Pons (tissue), 1 donor: ENCODE results near the gene MEIS1.

ENCODE experiments used
- DNase-seq: peaks from one replicate; pipeline ENCODE4 v3.0.0-alpha.2; 2016; ENCODE audit warnings: low spot score

MEIS1 gene

DNA sequence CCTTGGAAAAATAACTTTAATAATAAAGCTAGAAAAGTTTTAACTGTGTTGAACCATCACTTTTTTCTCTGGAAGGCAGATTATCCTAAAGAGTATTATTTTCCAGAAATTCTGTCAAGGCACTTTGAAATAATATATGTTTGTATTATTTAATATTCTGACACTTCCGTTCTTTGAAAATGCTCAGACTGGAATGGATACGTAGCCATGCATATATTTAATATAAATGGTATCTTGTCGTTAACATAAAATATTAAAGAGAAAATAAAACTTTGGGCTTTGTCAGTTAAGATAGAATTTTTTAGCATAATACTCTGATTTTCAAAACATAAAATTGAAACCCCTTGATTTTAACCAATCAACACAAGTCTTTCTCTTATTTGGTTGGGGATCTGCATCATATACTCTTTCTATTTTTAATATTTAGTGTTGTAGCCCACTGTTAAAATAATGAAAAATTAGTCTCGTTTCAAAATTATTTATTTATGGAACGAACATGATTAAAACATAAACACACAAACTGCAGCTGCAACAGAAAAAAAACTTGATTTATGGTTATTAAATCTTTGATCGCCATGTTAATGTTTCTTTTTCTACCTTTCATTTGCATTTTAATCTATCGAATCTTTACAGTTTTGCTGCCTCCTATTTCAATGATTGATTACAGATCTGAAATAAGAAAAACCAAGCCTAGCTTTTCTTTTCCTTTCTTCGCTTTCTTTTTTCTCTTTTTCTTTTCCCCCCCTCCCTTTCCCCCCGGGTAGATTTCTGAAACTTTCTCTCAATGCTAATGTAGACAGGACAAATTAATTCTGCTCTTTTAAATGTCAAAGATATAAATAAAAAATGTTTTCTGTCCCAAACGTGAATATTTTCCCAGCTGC is 145.5 kb downstream of the MEIS1 start:
- no peak for DNase-seq

- DNase-seq: no peak
These were observed 146.6 kb downstream of the MEIS1 start for GRCh38 chr2:66581339-66582103.

GRCh38 chr2:66582104-66582986 is 147.4 kb downstream of the MEIS1 start:
- DNase-seq: no peak

- no peak for DNase-seq
These were observed 148.3 kb downstream of the MEIS1 start for GRCh38 chr2:66582987-66583880.

DNA sequence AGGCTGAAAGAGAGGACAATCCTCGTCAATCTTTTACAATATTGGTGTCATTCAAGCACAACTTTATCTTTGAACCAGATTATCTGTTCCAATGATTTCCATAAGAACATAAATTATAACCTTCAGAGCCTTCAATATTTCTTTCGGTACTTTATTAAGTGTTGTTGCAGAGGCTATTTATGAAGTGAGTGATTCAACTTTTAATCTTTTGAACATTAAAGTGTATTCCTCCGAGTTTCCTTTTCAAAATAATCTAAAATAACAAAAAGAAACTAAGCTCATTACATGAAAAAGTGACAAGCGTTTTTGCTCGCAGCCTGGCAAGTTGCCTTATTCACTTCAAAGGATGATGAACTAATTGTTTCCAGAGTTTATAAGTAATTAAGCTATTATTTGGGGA is 149.0 kb downstream of the MEIS1 start:
- DNase-seq: no peak

GRCh38 chr2:66585587-66585986 is 150.7 kb downstream of the MEIS1 start:
- DNase-seq: no peak

- no peak for DNase-seq
These were observed 152.3 kb downstream of the MEIS1 start for GRCh38 chr2:66587216-66587615.

DNA sequence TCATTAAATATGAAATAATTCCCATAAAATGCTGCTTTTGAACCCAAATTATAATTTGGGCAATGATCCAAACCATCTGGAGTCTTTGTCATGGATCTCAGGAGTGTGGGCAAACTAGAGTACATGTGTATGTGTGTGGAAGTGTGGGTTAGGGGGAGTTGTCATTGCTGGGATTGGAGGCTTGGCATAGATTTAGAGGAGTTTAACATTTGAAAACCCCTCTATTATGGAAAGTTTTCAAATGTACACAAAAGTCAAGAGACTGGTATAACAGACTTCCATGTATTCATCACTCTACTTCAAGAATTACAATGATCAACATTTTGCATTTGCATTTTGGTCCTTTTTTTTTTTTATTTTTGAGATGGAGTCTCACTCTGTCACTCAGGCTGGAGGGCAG is 159.1 kb downstream of the MEIS1 start:
- no peak for DNase-seq

DNA sequence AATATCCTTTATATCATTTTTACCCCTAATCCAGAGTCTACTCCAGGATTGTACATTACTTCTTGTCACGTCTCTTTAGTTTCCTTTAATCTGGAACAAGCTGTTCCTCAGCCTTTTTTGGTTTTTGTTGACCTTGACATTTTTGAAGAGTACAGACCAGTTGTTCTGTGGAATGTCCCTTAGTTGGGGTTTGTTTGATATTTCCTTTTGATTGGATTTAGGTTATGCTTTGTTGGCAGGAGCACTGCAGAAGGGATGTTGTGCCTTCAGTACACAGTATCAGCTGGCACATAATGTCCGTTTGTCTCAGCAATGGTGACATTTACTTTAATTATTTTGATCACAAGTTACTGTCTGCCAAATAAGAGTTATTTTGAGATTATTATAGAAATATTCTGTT is 160.6 kb downstream of the MEIS1 start:
- no peak for DNase-seq

GRCh38 chr2:66596256-66596655 is 161.3 kb downstream of the MEIS1 start:
- DNase-seq: no peak

- no peak for DNase-seq
These were observed 166.7 kb downstream of the MEIS1 start for GRCh38 chr2:66601624-66602023.

DNA sequence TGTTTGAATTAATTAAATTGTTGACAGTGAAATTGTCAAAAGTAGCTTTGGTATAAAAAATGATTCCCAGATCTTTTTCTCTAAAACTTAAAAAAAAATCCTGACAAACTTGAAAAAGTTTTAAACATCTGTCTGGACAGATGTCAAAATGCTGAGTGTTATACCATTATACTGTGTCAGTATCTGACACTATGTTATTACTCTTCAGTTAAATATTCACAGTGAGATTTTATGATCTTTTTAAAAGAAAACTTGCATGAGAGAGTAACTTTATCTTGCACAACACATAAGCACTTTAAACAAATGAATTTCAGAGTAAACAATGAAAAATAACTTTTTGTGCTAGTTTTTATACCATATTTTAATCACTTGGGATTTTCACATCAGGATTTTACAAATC is 167.4 kb downstream of the MEIS1 start:
- no peak for DNase-seq

DNA sequence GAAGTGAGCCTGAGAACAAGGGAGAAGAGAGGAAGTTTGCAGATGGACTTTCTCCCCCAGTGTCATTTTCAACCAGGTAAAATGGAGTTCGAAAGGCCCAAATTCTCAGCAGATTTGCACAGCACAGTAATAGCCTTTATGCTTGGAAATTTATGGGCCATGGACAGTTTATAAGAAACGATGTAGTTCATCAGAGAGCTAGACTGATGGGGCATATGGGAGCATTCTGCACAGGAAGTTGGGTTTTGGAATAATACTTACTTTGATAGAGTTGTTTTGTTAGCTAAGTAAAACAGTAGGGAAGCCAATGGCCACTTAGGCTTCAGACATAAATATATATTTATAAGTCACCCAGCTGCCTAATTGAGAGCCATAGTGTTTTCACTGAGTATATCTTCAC is 169.4 kb downstream of the MEIS1 start:
- DNase-seq: no peak

DNA sequence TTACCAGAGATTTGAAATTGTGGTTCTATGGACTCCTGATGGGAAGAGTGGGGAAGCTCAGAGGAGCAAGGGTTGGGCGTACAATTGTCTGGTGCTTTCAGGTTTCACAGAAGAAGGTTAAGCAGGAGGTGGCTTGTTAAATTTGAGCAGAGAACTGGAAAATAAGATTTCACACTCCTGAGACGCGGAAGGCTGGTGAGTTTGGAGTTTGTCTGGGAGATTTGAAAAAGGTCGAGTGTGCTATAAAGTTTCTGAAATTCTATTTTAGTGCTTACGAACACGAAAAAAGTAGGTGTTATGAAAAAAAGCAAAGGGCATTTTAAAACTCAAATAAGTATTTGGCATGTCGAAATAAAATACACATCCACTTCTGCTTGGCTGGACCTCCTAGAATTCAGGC is 170.1 kb downstream of the MEIS1 start:
- DNase-seq: no peak

DNA sequence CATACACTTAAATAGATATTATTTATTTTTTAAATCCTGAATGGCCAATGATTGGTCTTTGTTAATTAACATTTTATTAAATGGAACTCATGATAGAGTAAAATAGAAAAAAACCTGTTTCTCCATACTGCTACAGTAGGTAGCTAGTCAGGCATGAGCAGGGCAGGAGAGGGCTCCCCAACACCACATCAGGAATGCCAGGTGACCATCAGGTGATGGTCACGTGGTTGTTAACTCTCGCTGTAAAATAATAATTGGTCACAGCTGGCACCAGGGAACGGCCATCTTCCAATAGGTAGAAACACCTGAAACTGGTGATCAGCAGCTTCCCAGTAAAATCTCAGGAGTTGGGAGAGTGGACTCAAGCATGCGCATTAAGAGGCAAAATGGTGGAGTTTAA is 172.2 kb downstream of the MEIS1 start:
- no peak for DNase-seq
